WTC11 (cell line): ENCODE results near the gene BMPR1B.

Experiments
- FOXJ3 ChIP-seq: sonication (generic); formaldehyde crosslinking; IDR thresholded peaks from 2 replicates; pipeline ENCODE4 v1.9.0; 2021; ENCODE audit warnings: missing genetic modification reagents, mild to moderate bottlenecking, borderline replicate concordance
- FOXP1 ChIP-seq: sonication (generic); formaldehyde crosslinking; IDR thresholded peaks from 2 replicates; pipeline ENCODE4 v1.8.0; 2022; ENCODE audit warnings: missing genetic modification reagents, mild to moderate bottlenecking, moderate library complexity, borderline replicate concordance
- TF ChIP-seq, protein P1 (sequence below): fragments of 200-600 bp; IDR thresholded peaks from 2 replicates; pipeline ENCODE4 v1.8.0; 2022; ENCODE audit warnings: antibody characterized with exemption
- TF ChIP-seq, protein P2 (sequence below): sonication (generic); formaldehyde crosslinking; IDR thresholded peaks from 2 replicates; pipeline ENCODE4 v1.8.0; 2022; ENCODE audit warnings: mild to moderate bottlenecking, missing genetic modification reagents
- TF ChIP-seq, protein P3 (sequence below): sonication (generic); formaldehyde crosslinking; IDR thresholded peaks from 2 replicates; pipeline ENCODE4 v1.8.1; 2022; ENCODE audit warnings: mild to moderate bottlenecking, missing genetic modification reagents, moderate library complexity, borderline replicate concordance
- TF ChIP-seq, protein P4 (sequence below): sonication (generic); formaldehyde crosslinking; IDR thresholded peaks from 2 replicates; pipeline ENCODE4 v1.8.1; 2022; ENCODE audit warnings: missing genetic modification reagents, borderline replicate concordance

DNA sequence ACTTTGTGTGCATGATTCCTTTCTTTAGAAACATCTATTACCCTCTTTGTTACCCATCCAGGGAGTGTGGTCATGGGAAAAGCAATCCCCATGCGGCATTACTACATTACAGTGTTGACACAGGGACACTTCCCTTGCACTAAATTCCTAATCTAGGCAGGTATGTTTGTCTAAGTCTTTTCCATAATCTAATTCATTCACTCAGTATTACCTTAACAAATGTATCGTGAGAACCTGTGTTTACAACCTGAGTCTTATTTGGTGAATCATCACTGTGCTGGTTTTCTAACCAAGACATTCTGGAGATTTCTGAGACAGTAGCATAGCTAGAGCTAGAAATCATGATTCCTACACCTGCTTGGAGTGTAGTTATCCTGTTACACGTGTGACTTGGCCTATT, 326.8 kb downstream of the BMPR1B start:
- TF ChIP-seq FOXJ3 (CRISPR knock-in tag) (no peak), FOXP1 (CRISPR knock-in tag) (no peak)
- TF ChIP-seq, protein P1, sequence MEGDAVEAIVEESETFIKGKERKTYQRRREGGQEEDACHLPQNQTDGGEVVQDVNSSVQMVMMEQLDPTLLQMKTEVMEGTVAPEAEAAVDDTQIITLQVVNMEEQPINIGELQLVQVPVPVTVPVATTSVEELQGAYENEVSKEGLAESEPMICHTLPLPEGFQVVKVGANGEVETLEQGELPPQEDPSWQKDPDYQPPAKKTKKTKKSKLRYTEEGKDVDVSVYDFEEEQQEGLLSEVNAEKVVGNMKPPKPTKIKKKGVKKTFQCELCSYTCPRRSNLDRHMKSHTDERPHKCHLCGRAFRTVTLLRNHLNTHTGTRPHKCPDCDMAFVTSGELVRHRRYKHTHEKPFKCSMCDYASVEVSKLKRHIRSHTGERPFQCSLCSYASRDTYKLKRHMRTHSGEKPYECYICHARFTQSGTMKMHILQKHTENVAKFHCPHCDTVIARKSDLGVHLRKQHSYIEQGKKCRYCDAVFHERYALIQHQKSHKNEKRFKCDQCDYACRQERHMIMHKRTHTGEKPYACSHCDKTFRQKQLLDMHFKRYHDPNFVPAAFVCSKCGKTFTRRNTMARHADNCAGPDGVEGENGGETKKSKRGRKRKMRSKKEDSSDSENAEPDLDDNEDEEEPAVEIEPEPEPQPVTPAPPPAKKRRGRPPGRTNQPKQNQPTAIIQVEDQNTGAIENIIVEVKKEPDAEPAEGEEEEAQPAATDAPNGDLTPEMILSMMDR: no peak
- TF ChIP-seq, protein P2, sequence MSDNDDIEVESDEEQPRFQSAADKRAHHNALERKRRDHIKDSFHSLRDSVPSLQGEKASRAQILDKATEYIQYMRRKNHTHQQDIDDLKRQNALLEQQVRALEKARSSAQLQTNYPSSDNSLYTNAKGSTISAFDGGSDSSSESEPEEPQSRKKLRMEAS (CRISPR knock-in tag): no peak
- TF ChIP-seq, protein P3, sequence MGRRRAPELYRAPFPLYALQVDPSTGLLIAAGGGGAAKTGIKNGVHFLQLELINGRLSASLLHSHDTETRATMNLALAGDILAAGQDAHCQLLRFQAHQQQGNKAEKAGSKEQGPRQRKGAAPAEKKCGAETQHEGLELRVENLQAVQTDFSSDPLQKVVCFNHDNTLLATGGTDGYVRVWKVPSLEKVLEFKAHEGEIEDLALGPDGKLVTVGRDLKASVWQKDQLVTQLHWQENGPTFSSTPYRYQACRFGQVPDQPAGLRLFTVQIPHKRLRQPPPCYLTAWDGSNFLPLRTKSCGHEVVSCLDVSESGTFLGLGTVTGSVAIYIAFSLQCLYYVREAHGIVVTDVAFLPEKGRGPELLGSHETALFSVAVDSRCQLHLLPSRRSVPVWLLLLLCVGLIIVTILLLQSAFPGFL (CRISPR knock-in tag): no peak
- TF ChIP-seq, protein P4, sequence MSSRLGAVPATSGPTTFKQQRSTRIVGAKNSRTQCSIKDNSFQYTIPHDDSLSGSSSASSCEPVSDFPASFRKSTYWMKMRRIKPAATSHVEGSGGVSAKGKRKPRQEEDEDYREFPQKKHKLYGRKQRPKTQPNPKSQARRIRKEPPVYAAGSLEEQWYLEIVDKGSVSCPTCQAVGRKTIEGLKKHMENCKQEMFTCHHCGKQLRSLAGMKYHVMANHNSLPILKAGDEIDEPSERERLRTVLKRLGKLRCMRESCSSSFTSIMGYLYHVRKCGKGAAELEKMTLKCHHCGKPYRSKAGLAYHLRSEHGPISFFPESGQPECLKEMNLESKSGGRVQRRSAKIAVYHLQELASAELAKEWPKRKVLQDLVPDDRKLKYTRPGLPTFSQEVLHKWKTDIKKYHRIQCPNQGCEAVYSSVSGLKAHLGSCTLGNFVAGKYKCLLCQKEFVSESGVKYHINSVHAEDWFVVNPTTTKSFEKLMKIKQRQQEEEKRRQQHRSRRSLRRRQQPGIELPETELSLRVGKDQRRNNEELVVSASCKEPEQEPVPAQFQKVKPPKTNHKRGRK (CRISPR knock-in tag): no peak
